ENCODE measurements around the gene GBP6.

GBP6 gene

GRCh38 chr1:89352421-89352820 lies 11.4 kb upstream of the GBP6 start:
- no peak overlapping the region for H3K27ac Mint-ChIP-seq
- no peaks in the 10 kb centered on the region for H3K9me3 Mint-ChIP-seq
- H3K36me3 Mint-ChIP-seq (ENCODE audit: low read depth), result no peaks in the 10 kb centered on the region
- H3K27me3 Mint-ChIP-seq (ENCODE audit: low read depth, poor library complexity), result peaks cover 7% of the 10 kb centered on the region
- DNase-seq, result no peak
- H3K4me1 Mint-ChIP-seq, result peaks cover 4% of the 10 kb centered on the region
- no peak overlapping the region for H3K4me3 Mint-ChIP-seq
- TF ChIP-seq CTCF (IDR thresholded peaks at IDR 0.05), result no peak

GRCh38 chr1:89354205-89354604 lies 9.7 kb upstream of the GBP6 start:
- Mint-ChIP-seq H3K36me3 (ENCODE audit: low read depth) (no peaks in the 10 kb centered on the region), H3K4me1 (peaks cover 8% of the 10 kb centered on the region)
- TF ChIP-seq CTCF (IDR thresholded peaks at IDR 0.05), result no peak

GRCh38 chr1:89355056-89355455 lies 8.8 kb upstream of the GBP6 start:
- H3K4me3 Mint-ChIP-seq, result no peak overlapping the region
- H3K27me3 Mint-ChIP-seq (ENCODE audit: low read depth, poor library complexity), result peaks cover 7% of the 10 kb centered on the region
- H3K4me1 Mint-ChIP-seq, result peaks cover 8% of the 10 kb centered on the region
- no peaks in the 10 kb centered on the region for H3K36me3 Mint-ChIP-seq (ENCODE audit: low read depth)
- H3K9me3 Mint-ChIP-seq, result no peaks in the 10 kb centered on the region
- TF ChIP-seq CTCF (IDR thresholded peaks at IDR 0.05), result no peak
- H3K27ac Mint-ChIP-seq, result no peak overlapping the region
- no peak for DNase-seq

More at GRCh38 chr1:89354205-89354604, 9.7 kb upstream of the GBP6 start:
- Mint-ChIP-seq H3K27ac (no peak overlapping the region), H3K4me3 (no peak overlapping the region), H3K9me3 (no peaks in the 10 kb centered on the region), H3K27me3 (ENCODE audit: low read depth, poor library complexity) (peaks cover 7% of the 10 kb centered on the region)
- no peak for DNase-seq

GRCh38 chr1:89356658-89357400 lies 7.0 kb upstream of the GBP6 start:
- no peak overlapping the region for H3K27ac Mint-ChIP-seq
- H3K36me3 Mint-ChIP-seq (ENCODE audit: low read depth), result no peaks in the 10 kb centered on the region
- peaks cover 8% of the 10 kb centered on the region for H3K4me1 Mint-ChIP-seq
- H3K4me3 Mint-ChIP-seq, result no peak overlapping the region
- no peaks in the 10 kb centered on the region for H3K9me3 Mint-ChIP-seq
- H3K27me3 Mint-ChIP-seq (ENCODE audit: low read depth, poor library complexity), result peaks cover 9% of the 10 kb centered on the region
- DNase-seq, result no peak
- no peak for TF ChIP-seq CTCF (IDR thresholded peaks at IDR 0.05)

GRCh38 chr1:89358287-89358893 lies 5.5 kb upstream of the GBP6 start:
- no peak overlapping the region for H3K27ac Mint-ChIP-seq
- H3K9me3 Mint-ChIP-seq, result no peaks in the 10 kb centered on the region
- H3K4me1 Mint-ChIP-seq, result peaks cover 9% of the 10 kb centered on the region
- peak; percentile 78 for DNase-seq
- H3K27me3 Mint-ChIP-seq (ENCODE audit: low read depth, poor library complexity), result peaks cover 8% of the 10 kb centered on the region
- TF ChIP-seq CTCF (IDR thresholded peaks at IDR 0.05), result peak; percentile 71
- H3K36me3 Mint-ChIP-seq (ENCODE audit: low read depth), result no peaks in the 10 kb centered on the region
- H3K4me3 Mint-ChIP-seq, result no peak overlapping the region

- no peak overlapping the region for H3K27ac Mint-ChIP-seq
- peaks cover 8% of the 10 kb centered on the region for H3K27me3 Mint-ChIP-seq (ENCODE audit: low read depth, poor library complexity)
- H3K9me3 Mint-ChIP-seq, result no peaks in the 10 kb centered on the region
- no peak overlapping the region for H3K4me3 Mint-ChIP-seq
- peaks cover 19% of the 10 kb centered on the region for H3K4me1 Mint-ChIP-seq
- DNase-seq, result no peak
- H3K36me3 Mint-ChIP-seq (ENCODE audit: low read depth), result no peaks in the 10 kb centered on the region
- no peak for TF ChIP-seq CTCF (IDR thresholded peaks at IDR 0.05)
Measured at GRCh38 chr1:89360716-89361115, 3.1 kb upstream of the GBP6 start.

Data from nephron progenitor cell (in vitro differentiated cells).